GM10266 (cell line): ENCODE results near the gene RASSF1.

Source experiments
- DNase-seq: peaks from one replicate; pipeline ENCODE4 v3.0.0; 2012; ENCODE audit errors: extremely low spot score
- CTCF ChIP-seq: IDR thresholded peaks from 2 replicates; pipeline ENCODE4 v1.5.1; 2012; ENCODE audit warnings: mild to moderate bottlenecking, low read depth; ENCODE audit not compliant: control insufficient read depth, insufficient read depth; ENCODE audit errors: missing control alignments

RASSF1 gene

DNA sequence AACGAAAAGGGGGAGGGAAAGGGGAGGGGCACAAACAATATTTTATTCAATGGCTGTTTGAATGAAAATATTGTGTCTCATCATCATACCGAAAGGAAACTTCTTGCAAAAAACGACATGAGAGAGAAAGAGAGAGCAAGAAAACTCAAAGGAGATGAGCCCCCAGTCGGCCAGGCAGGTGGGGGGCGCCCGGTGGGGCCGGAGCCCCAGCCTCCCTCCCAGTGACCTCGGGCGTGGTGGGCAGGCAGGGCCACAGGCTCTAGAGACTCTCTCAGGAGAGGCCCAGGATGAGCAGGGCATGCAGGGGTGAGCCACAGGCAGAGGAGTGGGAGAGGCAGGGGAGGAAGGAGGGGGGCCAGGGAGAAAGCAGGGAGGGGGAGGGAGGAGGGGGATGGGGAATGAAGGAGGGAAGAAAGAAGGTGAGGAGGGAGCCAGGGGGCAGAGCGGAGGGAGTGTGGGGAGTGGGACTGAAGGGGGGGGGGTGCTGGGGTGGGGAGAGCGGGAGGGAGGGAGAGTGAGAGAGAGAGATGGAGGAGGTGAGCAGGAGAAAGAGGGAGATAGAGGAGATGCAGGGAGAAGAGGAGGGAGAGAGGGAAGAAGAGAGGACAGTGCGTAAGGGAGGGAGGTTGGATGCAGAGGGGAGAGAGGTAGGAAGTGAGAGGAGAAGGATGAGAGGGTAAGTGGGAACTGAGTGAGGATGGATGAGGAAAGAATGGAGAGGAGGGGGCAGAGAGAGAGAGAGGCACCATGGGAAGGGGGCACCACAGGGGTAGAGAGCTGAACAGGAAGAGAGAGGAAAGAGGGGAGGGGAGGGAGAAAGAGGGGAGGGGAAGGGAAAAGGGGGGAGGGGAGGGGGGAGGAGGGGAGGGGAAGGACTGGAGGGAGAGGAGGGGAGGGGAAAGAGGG lies 32.8 kb upstream of the RASSF1 start:
- no peak for TF ChIP-seq CTCF
- DNase-seq: no peak

- no peak for TF ChIP-seq CTCF
- DNase-seq: no peak
Measured at GRCh38 chr3:50372349-50372748, 31.7 kb upstream of the RASSF1 start.

- no peak for TF ChIP-seq CTCF
- DNase-seq: no peak
Measured at GRCh38 chr3:50371133-50371685, 30.6 kb upstream of the RASSF1 start.

GRCh38 chr3:50370594-50370993 lies 30.0 kb upstream of the RASSF1 start:
- no peak for DNase-seq

GRCh38 chr3:50369012-50369670 lies 28.5 kb upstream of the RASSF1 start:
- DNase-seq: no peak
- no peak for TF ChIP-seq CTCF

More at GRCh38 chr3:50370594-50370993, 30.0 kb upstream of the RASSF1 start:
- TF ChIP-seq CTCF: no peak

GRCh38 chr3:50365842-50366220 lies 25.2 kb upstream of the RASSF1 start:
- no peak for TF ChIP-seq CTCF
- no peak for DNase-seq

DNA sequence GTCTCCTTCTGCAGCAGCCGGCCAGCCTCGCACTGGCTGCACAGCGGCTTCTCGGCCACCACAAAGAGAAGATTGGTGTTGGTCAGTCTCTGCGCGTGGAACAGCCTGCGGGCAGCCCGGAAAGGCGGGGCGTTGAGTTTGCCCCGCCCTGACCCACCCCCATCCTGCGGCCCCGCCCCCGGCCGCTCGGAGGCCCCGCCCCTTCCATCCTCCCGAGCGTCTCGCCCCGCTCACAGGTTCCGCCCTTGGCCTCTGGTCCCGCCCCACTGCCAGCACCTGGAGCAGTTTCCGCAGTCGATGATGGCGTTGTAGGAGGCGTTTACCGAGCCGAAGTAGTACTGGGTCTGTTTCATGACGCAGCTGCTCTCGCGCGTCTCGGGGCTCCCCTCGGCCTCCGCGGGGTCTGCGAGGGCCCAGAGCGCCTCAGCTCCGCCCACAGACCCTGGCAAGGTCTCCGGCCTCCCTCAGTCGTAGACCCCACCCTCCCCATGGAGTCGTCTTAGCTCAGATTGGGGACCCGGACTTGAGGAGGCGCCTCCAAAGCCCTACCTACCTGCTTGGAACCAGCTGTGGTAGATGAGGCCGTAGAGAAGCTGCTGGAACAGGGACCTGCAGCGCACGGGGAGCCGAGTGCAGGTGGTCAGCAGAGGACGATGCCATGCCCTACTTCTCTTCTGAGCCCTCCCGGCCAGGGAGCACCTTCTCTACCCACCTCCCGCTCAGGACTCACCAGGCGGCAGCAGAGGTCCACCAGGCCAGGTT lies 24.6 kb upstream of the RASSF1 start:
- peak; percentile 96 for DNase-seq
- TF ChIP-seq CTCF: peak; percentile 2
